Right cardiac atrium (tissue), 5 donors: ENCODE results near the gene GMCL1. TPM values are rescaled to one million over a fixed set of nuclear protein-coding genes. Genes with fewer than 3 reads are reported as not detected.

Source experiments
- polyA plus RNA-seq: library from polyadenylated mRNA; stranded (reverse); fragments of 200-250 nt; gene quantifications from one replicate; pipeline ENCODE4 v1.2.3, GENCODE V29; 2013
- total RNA-seq, 4 donors: library from RNA; stranded (reverse); fragmentation: NEBNext Ultra II Directional; extraction: Animal tissue kit (Norgen Biotek cat#: 25700); gene quantifications; one replicate each; pipeline ENCODE4 v1.2.1, GENCODE V29; 2021
- donor health status: healthy with polysubstance abuse.
- donor health status: DM: no; HTN: yes; CAD: no.
- donor health status: DM: no; HTN: no; CAD: no.
- donor health status: DM: no; HTN: yes; CAD: no; lungs with severe emphysema.
- donor health status: DM: yes; HTN: yes; CAD: no.

The GMCL1 gene
- total and polyA plus RNA-seq, 5 donors = 2.5 to 6.8 (median 6.2) TPM

Other genes with a start within 250 kb of the GMCL1 start
- 10 to 100 TPM; 45.6 to 57.5 (median 53.4) TPM for gene AAK1, start 185.9 kb upstream of the GMCL1 start, total RNA-seq
- 13.8 TPM for gene AAK1, start 185.9 kb upstream of the GMCL1 start, polyA plus RNA-seq
- 10 to 100 TPM; 27.1 to 43.7 (median 33.9) TPM for gene ANXA4, start 87.5 kb upstream of the GMCL1 start, total RNA-seq
- 15.4 TPM for gene ANXA4, start 87.5 kb upstream of the GMCL1 start, polyA plus RNA-seq
- gene SNRNP27, start 64.3 kb downstream of the GMCL1 start, total RNA-seq = 10 to 100 TPM; 50.8 to 69.6 (median 57.4) TPM
- gene SNRNP27, start 64.3 kb downstream of the GMCL1 start, polyA plus RNA-seq = 61.4 TPM
- 1 to 10 TPM; 6.1 to 7.9 (median 6.6) TPM for gene MXD1, start 85.4 kb downstream of the GMCL1 start, total RNA-seq
- 2.7 TPM for gene MXD1, start 85.4 kb downstream of the GMCL1 start, polyA plus RNA-seq
- gene ASPRV1, start 132.0 kb downstream of the GMCL1 start, total RNA-seq = 1 to 10 TPM in 3 of 4 donors, under 1 TPM in 1; 0.79 to 1.2 (median 1.1) TPM
- 0.84 TPM for gene ASPRV1, start 132.0 kb downstream of the GMCL1 start, polyA plus RNA-seq